ENCODE data around the gene SFTPA2.
"Not testable (repeated sequence)": the region's sequence is repeated elsewhere in the genome, so short reads cannot be mapped to it uniquely, and the experiment has no call there.

The SFTPA2 gene

DNA sequence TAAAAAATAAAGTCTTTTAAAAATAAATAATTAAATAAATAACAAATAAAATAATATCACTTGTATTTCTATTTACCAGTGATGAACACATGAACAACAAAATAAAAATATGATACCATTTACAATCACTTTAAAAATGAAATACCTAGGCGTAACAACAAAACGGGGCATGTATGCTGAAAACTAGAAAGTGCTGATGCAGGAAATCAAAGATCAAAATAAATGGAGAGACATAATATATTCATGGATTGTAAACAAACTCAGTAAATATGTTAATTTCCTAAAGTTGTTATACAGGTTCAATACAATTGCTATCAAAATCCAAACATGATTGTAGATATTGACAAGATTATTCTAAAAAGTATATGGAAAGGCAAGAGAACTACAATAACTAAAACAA, 19.2 kb upstream of the SFTPA2 start:
- Histone ChIP-seq H4K5ac (ENCODE audit: low read length) (no peak overlapping the region), H2BK15ac (replicated peaks; ENCODE audit: low read depth) (no peak overlapping the region), H3K4me1 (ENCODE audit: control insufficient read depth, low read depth, low read length) (no peaks in the 10 kb centered on the region), H3K56ac (ENCODE audit: low read length) (no peak overlapping the region), H3K4me3 (ENCODE audit: low read length) (no peak overlapping the region), H3K36me3 (ENCODE audit: control insufficient read depth, insufficient read depth, low read length) (no peaks in the 10 kb centered on the region), H3K79me2 (ENCODE audit: control insufficient read depth, insufficient read depth, low read length) (no peaks in the 10 kb centered on the region), H3K27me3 (ENCODE audit: insufficient read depth, low read length, poor library complexity) (no peaks in the 10 kb centered on the region), H2AK5ac (ENCODE audit: low read length) (no peak overlapping the region), H3K18ac (ENCODE audit: low read length) (no peak overlapping the region), H3K9ac (ENCODE audit: low read length) (no peak overlapping the region), H3K4ac (ENCODE audit: low read depth, low read length) (no peak overlapping the region), H2BK5ac (ENCODE audit: low read length) (no peak overlapping the region), H2BK120ac (ENCODE audit: low read depth, low read length) (no peak overlapping the region), H3K4me2 (ENCODE audit: low read length) (no peak overlapping the region), H4K8ac (ENCODE audit: low read depth, low read length) (no peak overlapping the region), H3K27ac (ENCODE audit: low read depth, low read length) (no peak overlapping the region), H3K23ac (ENCODE audit: low read length) (no peak overlapping the region), H3K79me1 (ENCODE audit: low read length) (no peaks in the 10 kb centered on the region)
- DNase-seq = no peak
- WGBS (ENCODE audit: extremely low coverage, insufficient coverage, low lambda C conversion rate) = no CpG with 5 or more reads among the region's 2 CpGs

DNA sequence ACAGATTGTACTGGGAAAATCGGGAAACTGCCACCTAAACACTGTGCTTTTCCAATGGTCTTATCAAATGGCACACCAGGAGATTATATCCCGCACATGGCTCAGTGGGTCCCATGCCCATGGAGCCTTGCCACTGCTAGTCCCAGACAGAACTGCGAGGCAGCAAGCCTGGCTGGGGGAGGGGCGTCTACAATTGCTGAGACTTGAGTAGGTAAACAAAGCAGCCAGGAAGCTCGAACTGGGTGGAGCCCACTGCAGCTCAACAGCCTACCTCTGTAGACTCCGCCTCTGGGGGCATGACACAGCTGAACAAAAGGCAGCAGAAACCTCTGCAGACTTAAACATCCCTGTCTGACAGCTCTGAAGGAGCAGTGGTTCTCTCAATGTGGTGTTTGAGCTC, 10.4 kb upstream of the SFTPA2 start:
- not testable (repeated sequence) for H4K5ac ChIP-seq (ENCODE audit: low read length); H2BK120ac ChIP-seq (ENCODE audit: low read depth, low read length); H2BK5ac ChIP-seq (ENCODE audit: low read length); H3K9ac ChIP-seq (ENCODE audit: low read length); H3K56ac ChIP-seq (ENCODE audit: low read length); H3K27me3 ChIP-seq (ENCODE audit: insufficient read depth, low read length, poor library complexity); H3K36me3 ChIP-seq (ENCODE audit: control insufficient read depth, insufficient read depth, low read length); H3K4me3 ChIP-seq (ENCODE audit: low read length); H3K4me2 ChIP-seq (ENCODE audit: low read length); H3K4me1 ChIP-seq (ENCODE audit: control insufficient read depth, low read depth, low read length); H3K27ac ChIP-seq (ENCODE audit: low read depth, low read length); H2AK5ac ChIP-seq (ENCODE audit: low read length); DNase-seq; H3K79me2 ChIP-seq (ENCODE audit: control insufficient read depth, insufficient read depth, low read length); H4K8ac ChIP-seq (ENCODE audit: low read depth, low read length); H3K18ac ChIP-seq (ENCODE audit: low read length); H3K79me1 ChIP-seq (ENCODE audit: low read length); H2BK15ac ChIP-seq (replicated peaks; ENCODE audit: low read depth); H3K23ac ChIP-seq (ENCODE audit: low read length); H3K4ac ChIP-seq (ENCODE audit: low read depth, low read length)
- no CpG with 5 or more reads among the region's 6 CpGs for WGBS (ENCODE audit: extremely low coverage, insufficient coverage, low lambda C conversion rate)

DNA sequence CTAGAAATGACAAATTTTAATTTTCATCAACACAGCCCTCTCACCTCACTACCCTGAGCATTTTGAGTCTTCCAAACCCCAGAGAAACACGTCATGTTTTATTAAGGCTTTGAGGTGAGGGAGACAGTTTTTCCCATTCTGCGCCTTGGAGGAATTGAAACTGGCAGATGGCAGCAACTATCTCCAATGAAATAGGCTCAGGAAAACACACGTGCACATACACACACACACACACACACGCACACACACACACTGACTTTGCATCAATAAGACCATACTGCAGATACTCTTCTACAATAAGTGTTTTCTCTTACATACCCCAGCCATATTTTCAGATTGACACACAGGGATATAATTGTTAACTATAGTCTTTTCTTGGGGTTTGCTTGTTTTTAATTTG, 3.2 kb upstream of the SFTPA2 start:
- no peak overlapping the region for H3K23ac ChIP-seq (ENCODE audit: low read length)
- no peaks in the 10 kb centered on the region for H3K27me3 ChIP-seq (ENCODE audit: insufficient read depth, low read length, poor library complexity)
- no peak overlapping the region for H3K18ac ChIP-seq (ENCODE audit: low read length)
- no peak overlapping the region for H2AK5ac ChIP-seq (ENCODE audit: low read length)
- no CpG with 5 or more reads among the region's 4 CpGs for WGBS (ENCODE audit: extremely low coverage, insufficient coverage, low lambda C conversion rate)
- H3K4ac ChIP-seq (ENCODE audit: low read depth, low read length) = no peak overlapping the region
- H3K79me1 ChIP-seq (ENCODE audit: low read length) = no peaks in the 10 kb centered on the region
- no peak for DNase-seq
- no peaks in the 10 kb centered on the region for H3K79me2 ChIP-seq (ENCODE audit: control insufficient read depth, insufficient read depth, low read length)
- H3K4me2 ChIP-seq (ENCODE audit: low read length) = no peak overlapping the region
- no peak overlapping the region for H2BK5ac ChIP-seq (ENCODE audit: low read length)
- no peak overlapping the region for H3K56ac ChIP-seq (ENCODE audit: low read length)
- no peak overlapping the region for H2BK15ac ChIP-seq (replicated peaks; ENCODE audit: low read depth)
- H4K5ac ChIP-seq (ENCODE audit: low read length) = no peak overlapping the region
- no peak overlapping the region for H2BK120ac ChIP-seq (ENCODE audit: low read depth, low read length)
- H3K4me1 ChIP-seq (ENCODE audit: control insufficient read depth, low read depth, low read length) = no peaks in the 10 kb centered on the region
- no peak overlapping the region for H3K9ac ChIP-seq (ENCODE audit: low read length)
- no peak overlapping the region for H3K4me3 ChIP-seq (ENCODE audit: low read length)
- H3K27ac ChIP-seq (ENCODE audit: low read depth, low read length) = no peak overlapping the region
- no peak overlapping the region for H4K8ac ChIP-seq (ENCODE audit: low read depth, low read length)
- H3K36me3 ChIP-seq (ENCODE audit: control insufficient read depth, insufficient read depth, low read length) = no peaks in the 10 kb centered on the region

DNA sequence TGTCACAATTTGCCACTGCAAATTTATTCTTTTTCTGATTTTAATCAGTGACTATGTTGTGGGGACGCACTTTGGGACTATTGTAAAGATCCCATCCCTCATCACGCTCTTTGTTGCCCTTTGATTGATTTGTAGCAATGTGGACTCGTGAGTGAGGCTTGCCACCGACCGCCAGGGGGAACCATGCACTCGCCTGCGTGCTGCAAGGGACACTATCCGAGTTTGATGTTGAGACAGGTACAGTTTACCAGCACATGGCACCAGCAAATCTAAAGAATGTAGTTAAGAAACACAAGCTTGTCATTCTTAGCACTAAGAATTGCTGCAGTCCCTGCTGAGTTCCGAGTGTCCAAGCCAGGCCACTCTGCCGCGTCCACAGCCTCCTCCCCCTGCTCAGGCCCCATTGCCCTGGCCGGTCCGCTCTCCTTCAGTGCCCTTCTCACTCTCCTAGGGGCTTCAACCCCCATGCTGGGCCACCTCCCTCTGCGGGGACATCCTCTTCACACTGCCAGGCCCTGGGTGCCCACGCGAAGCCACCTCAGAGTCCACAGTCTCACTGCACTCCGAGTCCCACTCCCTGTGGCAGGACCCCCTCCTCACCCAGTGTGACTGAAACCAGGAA, 2.0 kb upstream of the SFTPA2 start:
- no CpG with 5 or more reads among the region's 17 CpGs for WGBS (ENCODE audit: extremely low coverage, insufficient coverage, low lambda C conversion rate)
- H2BK120ac ChIP-seq (ENCODE audit: low read depth, low read length) = no peak overlapping the region
- DNase-seq = peak; percentile 65

DNA sequence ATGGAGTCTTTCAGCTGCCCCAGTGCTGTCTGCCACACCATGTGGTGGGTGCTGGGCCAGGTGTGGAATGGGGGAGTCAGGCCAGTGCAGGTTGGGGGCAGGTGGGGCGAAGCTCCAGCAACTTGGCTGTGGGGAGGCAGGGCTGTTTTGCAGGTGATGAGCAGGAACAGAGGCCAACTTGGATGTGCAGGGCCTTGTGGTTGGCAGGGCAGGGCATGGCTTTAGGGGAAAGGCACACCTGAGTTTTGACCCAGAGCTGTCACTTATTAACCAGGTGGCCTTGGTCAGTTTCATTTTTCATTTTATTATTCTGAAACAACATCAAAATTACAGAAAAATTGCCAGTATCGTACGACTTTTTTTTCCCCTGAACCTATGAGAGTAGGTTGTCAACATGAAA, 1.1 kb upstream of the SFTPA2 start:
- Histone ChIP-seq H2BK5ac (ENCODE audit: low read length) (no peak overlapping the region), H3K79me1 (ENCODE audit: low read length) (no peaks in the 10 kb centered on the region), H3K27ac (ENCODE audit: low read depth, low read length) (no peak overlapping the region), H3K18ac (ENCODE audit: low read length) (no peak overlapping the region), H2AK5ac (ENCODE audit: low read length) (no peak overlapping the region), H3K4me2 (ENCODE audit: low read length) (no peak overlapping the region), H4K5ac (ENCODE audit: low read length) (no peak overlapping the region), H3K27me3 (ENCODE audit: insufficient read depth, low read length, poor library complexity) (no peaks in the 10 kb centered on the region), H4K8ac (ENCODE audit: low read depth, low read length) (no peak overlapping the region), H3K9ac (ENCODE audit: low read length) (no peak overlapping the region), H3K36me3 (ENCODE audit: control insufficient read depth, insufficient read depth, low read length) (no peaks in the 10 kb centered on the region), H2BK120ac (ENCODE audit: low read depth, low read length) (no peak overlapping the region), H3K4me3 (ENCODE audit: low read length) (no peak overlapping the region), H3K4ac (ENCODE audit: low read depth, low read length) (no peak overlapping the region), H3K56ac (ENCODE audit: low read length) (no peak overlapping the region), H3K4me1 (ENCODE audit: control insufficient read depth, low read depth, low read length) (no peaks in the 10 kb centered on the region), H3K23ac (ENCODE audit: low read length) (no peak overlapping the region), H3K79me2 (ENCODE audit: control insufficient read depth, insufficient read depth, low read length) (no peaks in the 10 kb centered on the region), H2BK15ac (replicated peaks; ENCODE audit: low read depth) (no peak overlapping the region)
- DNase-seq = no peak
- WGBS (ENCODE audit: extremely low coverage, insufficient coverage, low lambda C conversion rate) = no CpG with 5 or more reads among the region's 3 CpGs

More for the DNA sequence above, 2.0 kb upstream of the SFTPA2 start:
- Histone ChIP-seq H3K36me3 (ENCODE audit: control insufficient read depth, insufficient read depth, low read length) (no peaks in the 10 kb centered on the region), H3K56ac (ENCODE audit: low read length) (no peak overlapping the region), H2BK15ac (replicated peaks; ENCODE audit: low read depth) (no peak overlapping the region), H3K18ac (ENCODE audit: low read length) (no peak overlapping the region), H4K8ac (ENCODE audit: low read depth, low read length) (no peak overlapping the region), H3K27ac (ENCODE audit: low read depth, low read length) (no peak overlapping the region), H3K79me1 (ENCODE audit: low read length) (no peaks in the 10 kb centered on the region), H4K5ac (ENCODE audit: low read length) (no peak overlapping the region), H3K23ac (ENCODE audit: low read length) (no peak overlapping the region), H3K4ac (ENCODE audit: low read depth, low read length) (no peak overlapping the region), H3K4me2 (ENCODE audit: low read length) (no peak overlapping the region), H3K9ac (ENCODE audit: low read length) (no peak overlapping the region), H3K27me3 (ENCODE audit: insufficient read depth, low read length, poor library complexity) (no peaks in the 10 kb centered on the region), H3K4me1 (ENCODE audit: control insufficient read depth, low read depth, low read length) (no peaks in the 10 kb centered on the region), H2BK5ac (ENCODE audit: low read length) (no peak overlapping the region), H3K79me2 (ENCODE audit: control insufficient read depth, insufficient read depth, low read length) (no peaks in the 10 kb centered on the region), H2AK5ac (ENCODE audit: low read length) (no peak overlapping the region), H3K4me3 (ENCODE audit: low read length) (no peak overlapping the region)

DNA sequence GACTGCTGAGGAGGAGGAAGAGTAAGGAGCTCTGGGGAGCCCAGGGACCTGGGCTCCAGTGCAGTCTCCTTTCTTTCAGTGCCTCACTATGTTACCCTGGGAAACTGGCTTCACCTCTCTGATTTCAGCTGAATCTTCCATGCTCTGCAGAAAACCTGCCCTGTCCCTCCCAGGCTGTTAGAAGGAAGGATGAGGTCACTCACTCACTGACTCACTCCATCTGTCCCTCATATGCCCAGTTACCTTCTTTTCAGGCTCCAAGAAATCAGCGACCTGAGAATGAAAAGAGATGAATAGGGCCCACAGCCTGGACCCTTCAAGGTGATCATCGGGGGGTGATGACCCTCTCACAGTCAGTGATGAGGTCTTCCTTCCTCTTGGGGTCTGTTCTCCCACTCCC, 481 bp downstream of the SFTPA2 start:
- H3K36me3 ChIP-seq (ENCODE audit: control insufficient read depth, insufficient read depth, low read length) = no peaks in the 10 kb centered on the region
- no peaks in the 10 kb centered on the region for H3K79me2 ChIP-seq (ENCODE audit: control insufficient read depth, insufficient read depth, low read length)
- H3K56ac ChIP-seq (ENCODE audit: low read length) = no peak overlapping the region
- H3K27ac ChIP-seq (ENCODE audit: low read depth, low read length) = no peak overlapping the region
- no peak overlapping the region for H2BK120ac ChIP-seq (ENCODE audit: low read depth, low read length)
- no peak overlapping the region for H4K5ac ChIP-seq (ENCODE audit: low read length)
- H2BK5ac ChIP-seq (ENCODE audit: low read length) = no peak overlapping the region
- H3K23ac ChIP-seq (ENCODE audit: low read length) = no peak overlapping the region
- no peaks in the 10 kb centered on the region for H3K27me3 ChIP-seq (ENCODE audit: insufficient read depth, low read length, poor library complexity)
- H3K4me2 ChIP-seq (ENCODE audit: low read length) = no peak overlapping the region
- no peak overlapping the region for H2BK15ac ChIP-seq (replicated peaks; ENCODE audit: low read depth)
- H3K9ac ChIP-seq (ENCODE audit: low read length) = no peak overlapping the region
- H3K18ac ChIP-seq (ENCODE audit: low read length) = no peak overlapping the region
- WGBS (ENCODE audit: extremely low coverage, insufficient coverage, low lambda C conversion rate) = no CpG with 5 or more reads among the region's 2 CpGs
- H3K4me3 ChIP-seq (ENCODE audit: low read length) = no peak overlapping the region
- no peaks in the 10 kb centered on the region for H3K79me1 ChIP-seq (ENCODE audit: low read length)
- no peak overlapping the region for H2AK5ac ChIP-seq (ENCODE audit: low read length)
- no peak overlapping the region for H4K8ac ChIP-seq (ENCODE audit: low read depth, low read length)
- peak; percentile 5 for DNase-seq
- H3K4ac ChIP-seq (ENCODE audit: low read depth, low read length) = no peak overlapping the region
- H3K4me1 ChIP-seq (ENCODE audit: control insufficient read depth, low read depth, low read length) = no peaks in the 10 kb centered on the region
